ENCODE results near the gene CCND2. TPM values are rescaled to one million over a fixed set of nuclear protein-coding genes. Genes with fewer than 3 reads are reported as not detected.

The CCND2 gene
- total RNA-seq, 4 donors from 2014 or later = 84.1 to 124 (median 89.7) TPM

GRCh38 chr12:4245446-4245845 lies 28.1 kb upstream of the CCND2 start:
- TF ChIP-seq, protein P1, sequence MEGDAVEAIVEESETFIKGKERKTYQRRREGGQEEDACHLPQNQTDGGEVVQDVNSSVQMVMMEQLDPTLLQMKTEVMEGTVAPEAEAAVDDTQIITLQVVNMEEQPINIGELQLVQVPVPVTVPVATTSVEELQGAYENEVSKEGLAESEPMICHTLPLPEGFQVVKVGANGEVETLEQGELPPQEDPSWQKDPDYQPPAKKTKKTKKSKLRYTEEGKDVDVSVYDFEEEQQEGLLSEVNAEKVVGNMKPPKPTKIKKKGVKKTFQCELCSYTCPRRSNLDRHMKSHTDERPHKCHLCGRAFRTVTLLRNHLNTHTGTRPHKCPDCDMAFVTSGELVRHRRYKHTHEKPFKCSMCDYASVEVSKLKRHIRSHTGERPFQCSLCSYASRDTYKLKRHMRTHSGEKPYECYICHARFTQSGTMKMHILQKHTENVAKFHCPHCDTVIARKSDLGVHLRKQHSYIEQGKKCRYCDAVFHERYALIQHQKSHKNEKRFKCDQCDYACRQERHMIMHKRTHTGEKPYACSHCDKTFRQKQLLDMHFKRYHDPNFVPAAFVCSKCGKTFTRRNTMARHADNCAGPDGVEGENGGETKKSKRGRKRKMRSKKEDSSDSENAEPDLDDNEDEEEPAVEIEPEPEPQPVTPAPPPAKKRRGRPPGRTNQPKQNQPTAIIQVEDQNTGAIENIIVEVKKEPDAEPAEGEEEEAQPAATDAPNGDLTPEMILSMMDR (IDR thresholded peaks at IDR 0.05) = no peak
- Histone ChIP-seq H3K36me3 (no peaks in the 10 kb centered on the region), H3K27ac (no peak overlapping the region), H3K27me3 (no peaks in the 10 kb centered on the region), H3K4me1 (peaks cover 0 to 5% (median 0%) of the 10 kb centered on the region in 4 donors), H3K4me3 (no peak overlapping the region), H3K9me3 (no peaks in the 10 kb centered on the region)
- 81 to 89% methylated on average over 4 of the region's 4 CpGs for WGBS, 2 donors
- DNase-seq (ENCODE audit: low spot score in 2 of 2) = no peak

GRCh38 chr12:4246116-4246515 lies 27.4 kb upstream of the CCND2 start:
- TF ChIP-seq POLR2A (IDR thresholded peaks at IDR 0.05) (no peak), EP300 (IDR thresholded peaks at IDR 0.05) (no peak)
- TF ChIP-seq, protein P1 (IDR thresholded peaks at IDR 0.05) = no peak
- Histone ChIP-seq H3K36me3 (no peaks in the 10 kb centered on the region), H3K9me3 (no peaks in the 10 kb centered on the region), H3K4me3 (no peak overlapping the region), H3K27me3 (no peaks in the 10 kb centered on the region), H3K27ac (peak overlapping the region in 1 of 4 donors; percentile 8), H3K4me1 (peaks cover 0 to 5% (median 0%) of the 10 kb centered on the region in 4 donors)
- DNase-seq (ENCODE audit: low spot score in 2 of 2) = no peak
- WGBS, 2 donors = 28 to 31% methylated on average over 5 of the region's 5 CpGs

- no peak for DNase-seq (ENCODE audit: low spot score in 2 of 2)
- TF ChIP-seq EP300 (IDR thresholded peaks at IDR 0.05) (no peak), POLR2A (IDR thresholded peaks at IDR 0.05) (no peak)
- TF ChIP-seq, protein P1 (IDR thresholded peaks at IDR 0.05) = no peak
- Histone ChIP-seq H3K9me3 (no peaks in the 10 kb centered on the region), H3K36me3 (no peaks in the 10 kb centered on the region), H3K4me1 (peaks cover 0 to 5% (median 0%) of the 10 kb centered on the region in 4 donors), H3K4me3 (no peak overlapping the region), H3K27ac (no peak overlapping the region), H3K27me3 (no peaks in the 10 kb centered on the region)
- 58 to 72% methylated on average over 8 of the region's 8 CpGs for WGBS, 2 donors
Measured at GRCh38 chr12:4250691-4251090, 22.9 kb upstream of the CCND2 start.

GRCh38 chr12:4251216-4251891 lies 22.2 kb upstream of the CCND2 start:
- no peaks in the 10 kb centered on the region for H3K36me3 ChIP-seq
- no peaks in the 10 kb centered on the region for H3K27me3 ChIP-seq
- no peak for DNase-seq (ENCODE audit: low spot score in 2 of 2)
- H3K4me3 ChIP-seq = no peak overlapping the region
- H3K27ac ChIP-seq = no peak overlapping the region
- 66% methylated on average over 6 of the region's 6 CpGs for WGBS, 2 donors
- H3K9me3 ChIP-seq = no peaks in the 10 kb centered on the region
- TF ChIP-seq, protein P1 (IDR thresholded peaks at IDR 0.05) = no peak
- TF ChIP-seq POLR2A (IDR thresholded peaks at IDR 0.05) (no peak), EP300 (IDR thresholded peaks at IDR 0.05) (no peak)
- peaks cover 0 to 1% (median 0%) of the 10 kb centered on the region in 4 donors for H3K4me1 ChIP-seq

DNA sequence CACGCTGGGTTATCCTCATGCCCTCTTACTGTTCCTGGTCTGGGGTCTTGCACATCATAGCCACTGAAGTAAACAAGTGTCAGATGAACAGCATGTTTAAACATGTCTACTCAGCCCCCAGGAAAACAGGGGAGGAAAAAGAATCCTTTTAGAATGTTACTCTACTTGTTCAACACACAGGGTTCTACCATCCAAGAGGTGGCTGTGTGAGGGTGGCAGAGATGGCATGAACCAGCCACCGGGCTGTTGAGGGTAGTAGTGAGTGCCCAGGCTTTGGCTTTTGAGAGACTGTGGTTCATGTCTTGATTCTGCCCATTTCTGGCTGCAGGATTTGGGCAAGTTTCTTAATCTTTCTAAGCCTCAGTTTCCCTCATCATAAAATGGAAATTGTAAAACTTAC lies 21.6 kb upstream of the CCND2 start:
- Histone ChIP-seq H3K27ac (no peak overlapping the region), H3K4me1 (no peaks in the 10 kb centered on the region), H3K9me3 (no peaks in the 10 kb centered on the region), H3K27me3 (no peaks in the 10 kb centered on the region), H3K36me3 (no peaks in the 10 kb centered on the region), H3K4me3 (no peak overlapping the region)
- no peak for TF ChIP-seq EP300 (IDR thresholded peaks at IDR 0.05)
- no peak for TF ChIP-seq POLR2A (IDR thresholded peaks at IDR 0.05)
- TF ChIP-seq, protein P1 (IDR thresholded peaks at IDR 0.05) = no peak
- 86 to 88% methylated on average over 2 of the region's 2 CpGs for WGBS, 2 donors
- DNase-seq (ENCODE audit: low spot score in 2 of 2) = no peak
